GM12891 (cell line): ENCODE measurements around the gene PCOLCE2.

Experiments
- POLR2A ChIP-seq: IDR thresholded peaks from 2 replicates; pipeline ENCODE4 v1.6.1; 2011; ENCODE audit warnings: low read depth, low read length, control low read depth
- POLR2AphosphoS5 ChIP-seq: IDR thresholded peaks from 2 replicates; pipeline ENCODE4 v1.6.1; 2011; ENCODE audit warnings: low read depth, low read length, control low read depth
- SPI1 ChIP-seq: IDR thresholded peaks from 2 replicates; pipeline ENCODE4 v1.6.1; 2011; ENCODE audit warnings: low read depth, low read length, control low read depth

DNA sequence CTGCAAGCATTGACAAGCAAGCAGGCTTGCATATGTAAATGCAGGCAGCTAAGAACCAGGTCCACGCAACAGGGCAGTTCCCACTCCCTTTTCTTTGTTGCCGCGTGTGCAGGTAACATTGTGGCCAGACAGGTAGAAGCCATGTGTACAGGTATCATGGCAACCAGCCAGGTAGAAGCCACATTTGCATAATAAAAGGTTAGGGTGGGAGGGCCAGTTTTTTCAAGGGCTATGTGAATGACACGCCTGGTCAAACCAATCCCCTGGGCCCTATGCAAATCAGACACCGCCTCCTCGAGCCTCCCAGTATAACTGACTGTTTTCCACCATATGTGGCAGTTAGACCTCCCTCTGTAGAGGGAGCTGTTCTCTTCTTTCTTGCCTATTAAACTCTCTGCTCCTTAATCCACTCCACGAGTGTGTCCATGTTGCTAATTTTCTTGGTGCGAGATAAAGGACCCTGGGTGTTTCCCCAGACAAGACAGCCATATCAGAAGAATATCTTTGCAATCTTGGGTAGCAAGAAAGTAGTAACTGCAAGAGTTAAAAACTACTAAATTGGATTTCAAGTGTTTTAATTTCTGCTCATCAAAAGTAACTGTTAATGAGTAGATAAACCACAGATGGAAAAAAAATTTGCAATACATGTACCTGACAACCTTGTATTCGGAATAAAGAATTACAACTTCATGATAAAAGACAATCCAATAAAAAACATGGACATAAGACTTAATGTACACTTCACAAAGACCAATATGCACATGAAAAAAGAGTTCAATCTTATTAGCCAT lies 21.8 kb downstream of the PCOLCE2 start:
- TF ChIP-seq POLR2A, result no peak
- no peak for TF ChIP-seq SPI1
- no peak for TF ChIP-seq POLR2AphosphoS5
